ENCODE measurements around the gene PKMYT1. TPM values are rescaled to one million over a fixed set of nuclear protein-coding genes. Genes with fewer than 3 reads are reported as not detected.

PKMYT1 gene
- total and polyA plus RNA-seq, 5 donors = 1.1 to 2.1 (median 2.1) TPM; not detected in 2

- Histone ChIP-seq H3K27me3 (ENCODE audit: control insufficient read depth, insufficient read depth) (no peaks in the 10 kb centered on the region), H3K9me3 (ENCODE audit: control insufficient read depth, low read length) (no peaks in the 10 kb centered on the region), H3K4me3 (ENCODE audit: low read length) (no peak overlapping the region), H3K27ac (ENCODE audit: low read length) (no peak overlapping the region), H3K4me1 (ENCODE audit: control insufficient read depth, insufficient read depth, low read length) (no peaks in the 10 kb centered on the region)
- DNase-seq (no peak), ATAC-seq (no peak)
- 14% methylated on average over 17 of the region's 17 CpGs for WGBS
- intact Hi-C loops (cut with DNase I) = no loop called here
These were observed 27.9 kb upstream of the PKMYT1 start for GRCh38 chr16:3007957-3008689.

- DNase-seq = no peak
- ATAC-seq = no peak
- intact Hi-C loops (cut with DNase I) = no loop called here
- no peaks in the 10 kb centered on the region for H3K27me3 ChIP-seq (ENCODE audit: control insufficient read depth, insufficient read depth)
- no peaks in the 10 kb centered on the region for H3K4me1 ChIP-seq (ENCODE audit: control insufficient read depth, insufficient read depth, low read length)
- no peak overlapping the region for H3K4me3 ChIP-seq (ENCODE audit: low read length)
- 49% methylated on average over 13 of the region's 13 CpGs for WGBS
- H3K27ac ChIP-seq (ENCODE audit: low read length) = no peak overlapping the region
- no peaks in the 10 kb centered on the region for H3K9me3 ChIP-seq (ENCODE audit: control insufficient read depth, low read length)
These were observed 27.1 kb upstream of the PKMYT1 start for GRCh38 chr16:3007059-3007956.

- no peak overlapping the region for H3K27ac ChIP-seq (ENCODE audit: low read length)
- H3K4me3 ChIP-seq (ENCODE audit: low read length) = peak overlapping the region; percentile 68
- no peaks in the 10 kb centered on the region for H3K4me1 ChIP-seq (ENCODE audit: control insufficient read depth, insufficient read depth, low read length)
- WGBS = 7% methylated on average over 25 of the region's 25 CpGs
- DNase-seq (no peak), ATAC-seq (no peak)
- intact Hi-C loops (cut with DNase I) = no loop called here
- H3K27me3 ChIP-seq (ENCODE audit: control insufficient read depth, insufficient read depth) = no peaks in the 10 kb centered on the region
- H3K9me3 ChIP-seq (ENCODE audit: control insufficient read depth, low read length) = no peaks in the 10 kb centered on the region
These were observed 24.6 kb upstream of the PKMYT1 start for GRCh38 chr16:3004781-3005284.

- Histone ChIP-seq H3K27ac (ENCODE audit: low read length) (peak overlapping the region; percentile 49), H3K4me1 (ENCODE audit: control insufficient read depth, insufficient read depth, low read length) (no peaks in the 10 kb centered on the region), H3K27me3 (ENCODE audit: control insufficient read depth, insufficient read depth) (no peaks in the 10 kb centered on the region), H3K9me3 (ENCODE audit: control insufficient read depth, low read length) (no peaks in the 10 kb centered on the region), H3K4me3 (ENCODE audit: low read length) (peak overlapping the region; percentile 68)
- ATAC-seq (no peak), DNase-seq (no peak)
- intact Hi-C loops (cut with DNase I) = no loop called here
- under 1% methylated on average over 41 of the region's 67 CpGs for WGBS
These were observed 24.1 kb upstream of the PKMYT1 start for GRCh38 chr16:3004319-3004718.

GRCh38 chr16:3003582-3004270, 23.5 kb upstream of the PKMYT1 start:
- peak overlapping the region; percentile 68 for H3K4me3 ChIP-seq (ENCODE audit: low read length)
- H3K4me1 ChIP-seq (ENCODE audit: control insufficient read depth, insufficient read depth, low read length) = no peaks in the 10 kb centered on the region
- H3K27ac ChIP-seq (ENCODE audit: low read length) = no peak overlapping the region
- ATAC-seq (peak; percentile 98 to 99), DNase-seq (peak; percentile 96 to 98 (median 97))
- H3K27me3 ChIP-seq (ENCODE audit: control insufficient read depth, insufficient read depth) = no peaks in the 10 kb centered on the region
- H3K9me3 ChIP-seq (ENCODE audit: control insufficient read depth, low read length) = no peaks in the 10 kb centered on the region
- intact Hi-C loops (cut with DNase I) = no loop called here
- WGBS = 8% methylated on average over 58 of the region's 58 CpGs

GRCh38 chr16:3001316-3001715, 21.1 kb upstream of the PKMYT1 start:
- 69% methylated on average over 12 of the region's 12 CpGs for WGBS
- Histone ChIP-seq H3K9me3 (ENCODE audit: control insufficient read depth, low read length) (no peaks in the 10 kb centered on the region), H3K27ac (ENCODE audit: low read length) (no peak overlapping the region), H3K27me3 (ENCODE audit: control insufficient read depth, insufficient read depth) (no peaks in the 10 kb centered on the region), H3K4me1 (ENCODE audit: control insufficient read depth, insufficient read depth, low read length) (no peaks in the 10 kb centered on the region), H3K4me3 (ENCODE audit: low read length) (no peak overlapping the region)
- intact Hi-C loops (cut with DNase I) = no loop called here
- ATAC-seq = no peak
- no peak for DNase-seq

- Histone ChIP-seq H3K27ac (ENCODE audit: low read length) (no peak overlapping the region), H3K27me3 (ENCODE audit: control insufficient read depth, insufficient read depth) (no peaks in the 10 kb centered on the region), H3K4me1 (ENCODE audit: control insufficient read depth, insufficient read depth, low read length) (no peaks in the 10 kb centered on the region), H3K4me3 (ENCODE audit: low read length) (no peak overlapping the region), H3K9me3 (ENCODE audit: control insufficient read depth, low read length) (no peaks in the 10 kb centered on the region)
- DNase-seq = peak in 1 of 3 donors; percentile 53
- no peak for ATAC-seq
- 83% methylated on average over 4 of the region's 4 CpGs for WGBS
- intact Hi-C loops (cut with DNase I) = no loop called here
These were observed 20.3 kb upstream of the PKMYT1 start for GRCh38 chr16:3000540-3000939.

- no peaks in the 10 kb centered on the region for H3K9me3 ChIP-seq (ENCODE audit: control insufficient read depth, low read length)
- WGBS = 74% methylated on average over 6 of the region's 6 CpGs
- H3K4me1 ChIP-seq (ENCODE audit: control insufficient read depth, insufficient read depth, low read length) = no peaks in the 10 kb centered on the region
- H3K27me3 ChIP-seq (ENCODE audit: control insufficient read depth, insufficient read depth) = no peaks in the 10 kb centered on the region
- intact Hi-C loops (cut with DNase I) = no loop called here
- no peak overlapping the region for H3K4me3 ChIP-seq (ENCODE audit: low read length)
- DNase-seq = no peak
- no peak overlapping the region for H3K27ac ChIP-seq (ENCODE audit: low read length)
- ATAC-seq = no peak
These were observed 19.7 kb upstream of the PKMYT1 start for GRCh38 chr16:2999929-3000328.

GRCh38 chr16:2996298-2996697, 16.1 kb upstream of the PKMYT1 start:
- no peaks in the 10 kb centered on the region for H3K27me3 ChIP-seq (ENCODE audit: control insufficient read depth, insufficient read depth)
- H3K27ac ChIP-seq (ENCODE audit: low read length) = no peak overlapping the region
- WGBS = 71% methylated on average over 13 of the region's 13 CpGs

GRCh38 chr16:2992383-2993081, 12.3 kb upstream of the PKMYT1 start:
- DNase-seq (no peak), ATAC-seq (no peak)
- H3K9me3 ChIP-seq (ENCODE audit: control insufficient read depth, low read length) = no peaks in the 10 kb centered on the region
- 81% methylated on average over 14 of the region's 14 CpGs for WGBS
- intact Hi-C loops (cut with DNase I) = no loop called here
- H3K4me1 ChIP-seq (ENCODE audit: control insufficient read depth, insufficient read depth, low read length) = no peaks in the 10 kb centered on the region
- H3K27me3 ChIP-seq (ENCODE audit: control insufficient read depth, insufficient read depth) = no peaks in the 10 kb centered on the region
- no peak overlapping the region for H3K4me3 ChIP-seq (ENCODE audit: low read length)
- no peak overlapping the region for H3K27ac ChIP-seq (ENCODE audit: low read length)

More at GRCh38 chr16:2996298-2996697, 16.1 kb upstream of the PKMYT1 start:
- Histone ChIP-seq H3K4me3 (ENCODE audit: low read length) (no peak overlapping the region), H3K4me1 (ENCODE audit: control insufficient read depth, insufficient read depth, low read length) (no peaks in the 10 kb centered on the region), H3K9me3 (ENCODE audit: control insufficient read depth, low read length) (no peaks in the 10 kb centered on the region)
- ATAC-seq (no peak), DNase-seq (no peak)
- intact Hi-C loops (cut with DNase I) = no loop called here

Data from right cardiac atrium (tissue), 5 donors.